GM23248 (cell line): Measurements from ENCODE around the gene IL21R. TPM values are rescaled to one million over a fixed set of nuclear protein-coding genes. Genes with fewer than 3 reads are reported as not detected.

Experiments
- DNase-seq: peaks from one replicate; pipeline ENCODE4 v3.0.0-alpha.2; 2015
- H2AFZ ChIP-seq: fragments of 200-600 bp; sonication (generic); 2 replicates; pipeline ENCODE4 v1.6.1; 2016; ENCODE audit warnings: antibody characterized with exemption
- H3F3A ChIP-seq: fragments of 200-600 bp; sonication (generic); 2 replicates; pipeline ENCODE4 v1.6.1; 2016; ENCODE audit warnings: mild to moderate bottlenecking, antibody characterized with exemption, mixed run types; ENCODE audit not compliant: insufficient read depth
- H3K27ac ChIP-seq: fragments of 200-600 bp; sonication (generic); 2 replicates; pipeline ENCODE4 v1.5.1; 2016; ENCODE audit warnings: mild to moderate bottlenecking
- H3K27me3 ChIP-seq: fragments of 200-600 bp; sonication (generic); replicated peaks from 2 replicates; pipeline ENCODE4 v1.6.1; 2016; ENCODE audit warnings: mild to moderate bottlenecking; ENCODE audit not compliant: insufficient read depth
- H3K36me3 ChIP-seq: fragments of 200-600 bp; sonication (generic); 2 replicates; pipeline ENCODE4 v1.6.1; 2016; ENCODE audit warnings: low read depth, mild to moderate bottlenecking
- H3K4me1 ChIP-seq: fragments of 200-600 bp; sonication (generic); 2 replicates; pipeline ENCODE4 v1.6.1; 2016; ENCODE audit warnings: mild to moderate bottlenecking; ENCODE audit not compliant: insufficient read depth
- H3K4me2 ChIP-seq: fragments of 200-600 bp; sonication (generic); one replicate; pipeline ENCODE4 v1.6.1; 2016; ENCODE audit warnings: mild to moderate bottlenecking; ENCODE audit not compliant: unreplicated experiment
- H3K4me3 ChIP-seq: fragments of 200-600 bp; sonication (generic); 2 replicates; pipeline ENCODE4 v1.5.1; 2016; ENCODE audit warnings: mild to moderate bottlenecking
- H3K79me2 ChIP-seq: fragments of 200-600 bp; sonication (generic); 2 replicates; pipeline ENCODE4 v1.6.1; 2016; ENCODE audit warnings: mild to moderate bottlenecking; ENCODE audit not compliant: insufficient read depth
- H3K9ac ChIP-seq: fragments of 200-600 bp; sonication (generic); 2 replicates; pipeline ENCODE4 v1.6.1; 2016; ENCODE audit warnings: mild to moderate bottlenecking
- H3K9me2 ChIP-seq: fragments of 200-600 bp; sonication (generic); 2 replicates; pipeline ENCODE4 v1.6.1; 2016; ENCODE audit warnings: mixed run types, mild to moderate bottlenecking, moderate library complexity; ENCODE audit not compliant: insufficient read depth
- H3K9me3 ChIP-seq: fragments of 200-600 bp; sonication (generic); one replicate; pipeline ENCODE4 v1.6.1; 2017; ENCODE audit warnings: low read depth
- H4K20me1 ChIP-seq: fragments of 200-600 bp; sonication (generic); 2 replicates; pipeline ENCODE4 v1.6.0; 2016; ENCODE audit not compliant: insufficient read depth
- EZH2 ChIP-seq: fragments of 200-600 bp; sonication (generic); IDR thresholded peaks from 2 replicates; pipeline ENCODE4 v1.6.1; 2018; ENCODE audit warnings: antibody characterized with exemption, mild to moderate bottlenecking; ENCODE audit not compliant: insufficient read depth, poor library complexity, severe bottlenecking
- EZH2phosphoT487 ChIP-seq: fragments of 200-600 bp; sonication (generic); IDR thresholded peaks from 2 replicates; pipeline ENCODE4 v1.6.1; 2018; ENCODE audit warnings: antibody characterized with exemption, moderate library complexity, mild to moderate bottlenecking, low read depth; ENCODE audit not compliant: insufficient read depth
- WGBS, 2 experiments: methylation state at CpG; one replicate each; pipeline ENCODE4 v1.1.6; 2015 to 2017; ENCODE audit warnings: low lambda C conversion rate in 2 of 2, low coverage in 1 of 2; ENCODE audit errors: missing lambda C conversion rate in 2 of 2; 5-methylcytosine and 5-hydroxymethylcytosine counted together
- in situ Hi-C: fragments of 300-500 bp; cut with MboI; formaldehyde crosslinking; loops from 2 replicates; pipeline ENCODE4 v1.15.0; 2020
- polyA plus RNA-seq: library from polyadenylated mRNA; unstranded; fragments of >200 nt; fragmentation: Nextera tagmentation; extraction: Ambion mirVana; gene quantifications from 2 replicates; pipeline ENCODE4 v1.2.1, GENCODE V29; 2016
- total RNA-seq: library from RNA; depleted of rRNA; stranded (reverse); fragments of >200 nt; shearing (Covaris generic); gene quantifications from 2 replicates; pipeline ENCODE4 v1.2.3, GENCODE V29; 2014

Gene IL21R
- total and polyA plus RNA-seq, 2 experiments from 2014 or later = 1.2 to 1.5 TPM

- Histone ChIP-seq H3K4me3 (no peak overlapping the region), H3F3A (no peaks in the 10 kb centered on the region; the same call in 1 of the 2 replicates), H4K20me1 (no peaks in the 10 kb centered on the region), H3K4me1 (peaks cover 16% of the 10 kb centered on the region; the same call in 1 of the 2 replicates), H3K9ac (no peak overlapping the region), H3K27me3 (no peaks in the 10 kb centered on the region), H3K9me2 (no peaks in the 10 kb centered on the region), H3K9me3 (no peaks in the 10 kb centered on the region), H3K27ac (no peak overlapping the region), H3K79me2 (no peaks in the 10 kb centered on the region), H3K36me3 (no peaks in the 10 kb centered on the region), H3K4me2 (no peak overlapping the region), H2AFZ (no peak overlapping the region)
- no peak for TF ChIP-seq EZH2
- TF ChIP-seq EZH2phosphoT487 = no peak
- in situ Hi-C loops = loop anchor here (25.0 kb wide), 1 partner anchor 1609 kb away; no protein-coding TSS in a partner anchor
- DNase-seq = no peak
- WGBS, 2 experiments = 82 to 91% methylated on average over 4 of the region's 4 CpGs
These were observed 44.7 kb downstream of the IL21R start for GRCh38 chr16:27446721-27447120.

- Histone ChIP-seq H3K27ac (no peak overlapping the region), H3K36me3 (no peaks in the 10 kb centered on the region), H3K27me3 (no peaks in the 10 kb centered on the region), H3K79me2 (no peaks in the 10 kb centered on the region), H3F3A (no peaks in the 10 kb centered on the region; the same call in 1 of the 2 replicates), H3K9me2 (no peaks in the 10 kb centered on the region), H3K4me2 (no peak overlapping the region), H3K9ac (no peak overlapping the region), H3K9me3 (no peaks in the 10 kb centered on the region), H3K4me1 (peaks cover 16% of the 10 kb centered on the region; the same call in 1 of the 2 replicates), H3K4me3 (no peak overlapping the region), H2AFZ (no peak overlapping the region), H4K20me1 (no peaks in the 10 kb centered on the region)
- TF ChIP-seq EZH2phosphoT487 = no peak
- no peak for TF ChIP-seq EZH2
- 79 to 80% methylated on average over 5 of the region's 5 CpGs for WGBS, 2 experiments
- no peak for DNase-seq
- in situ Hi-C loops = loop anchor here (25.0 kb wide), 1 partner anchor 1610 kb away; no protein-coding TSS in a partner anchor
These were observed 45.3 kb downstream of the IL21R start for GRCh38 chr16:27447301-27447700.

GRCh38 chr16:27448532-27449433 is 46.8 kb downstream of the IL21R start:
- H3K9me2 ChIP-seq = no peaks in the 10 kb centered on the region
- no peaks in the 10 kb centered on the region for H4K20me1 ChIP-seq
- H3K27me3 ChIP-seq = no peaks in the 10 kb centered on the region
- in situ Hi-C loops = loop anchor here (25.0 kb wide), 1 partner anchor 1611 kb away; no protein-coding TSS in a partner anchor
- no peak overlapping the region for H3K9ac ChIP-seq
- no peaks in the 10 kb centered on the region for H3K9me3 ChIP-seq
- no peak overlapping the region for H3K4me3 ChIP-seq
- no peak for DNase-seq
- H3F3A ChIP-seq = no peaks in the 10 kb centered on the region; the same call in 1 of the 2 replicates
- H3K27ac ChIP-seq = no peak overlapping the region
- H3K4me1 ChIP-seq = peaks cover 12% of the 10 kb centered on the region; the same call in 1 of the 2 replicates
- WGBS, 2 experiments = 71 to 77% methylated on average over 18 to 19 of the region's 19 CpGs
- TF ChIP-seq EZH2phosphoT487 (no peak), EZH2 (no peak)
- no peak overlapping the region for H2AFZ ChIP-seq
- H3K4me2 ChIP-seq = no peak overlapping the region
- H3K79me2 ChIP-seq = no peaks in the 10 kb centered on the region
- H3K36me3 ChIP-seq = no peaks in the 10 kb centered on the region

DNA sequence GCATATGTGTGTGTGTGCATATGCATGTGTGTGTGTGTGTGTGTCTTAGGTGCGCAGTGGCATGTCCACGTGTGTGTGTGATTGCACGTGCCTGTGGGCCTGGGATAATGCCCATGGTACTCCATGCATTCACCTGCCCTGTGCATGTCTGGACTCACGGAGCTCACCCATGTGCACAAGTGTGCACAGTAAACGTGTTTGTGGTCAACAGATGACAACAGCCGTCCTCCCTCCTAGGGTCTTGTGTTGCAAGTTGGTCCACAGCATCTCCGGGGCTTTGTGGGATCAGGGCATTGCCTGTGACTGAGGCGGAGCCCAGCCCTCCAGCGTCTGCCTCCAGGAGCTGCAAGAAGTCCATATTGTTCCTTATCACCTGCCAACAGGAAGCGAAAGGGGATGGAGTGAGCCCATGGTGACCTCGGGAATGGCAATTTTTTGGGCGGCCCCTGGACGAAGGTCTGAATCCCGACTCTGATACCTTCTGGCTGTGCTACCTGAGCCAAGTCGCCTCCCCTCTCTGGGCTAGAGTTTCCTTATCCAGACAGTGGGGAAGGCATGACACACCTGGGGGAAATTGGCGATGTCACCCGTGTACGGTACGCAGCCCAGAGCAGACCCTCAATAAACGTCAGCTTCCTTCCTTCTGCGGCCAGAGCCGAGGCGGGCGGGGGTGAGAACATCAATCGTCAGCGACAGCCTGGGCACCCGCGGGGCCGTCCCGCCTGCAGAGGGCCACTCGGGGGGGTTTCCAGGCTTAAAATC is 47.6 kb downstream of the IL21R start:
- Histone ChIP-seq H3K27me3 (no peaks in the 10 kb centered on the region), H3K4me1 (peaks cover 11% of the 10 kb centered on the region; the same call in 1 of the 2 replicates), H3K79me2 (no peaks in the 10 kb centered on the region), H4K20me1 (no peaks in the 10 kb centered on the region), H3K4me3 (no peak overlapping the region), H3K4me2 (no peak overlapping the region), H3F3A (no peaks in the 10 kb centered on the region; the same call in 1 of the 2 replicates), H3K9ac (no peak overlapping the region), H3K9me3 (no peaks in the 10 kb centered on the region), H3K36me3 (no peaks in the 10 kb centered on the region), H3K27ac (no peak overlapping the region), H3K9me2 (no peaks in the 10 kb centered on the region), H2AFZ (no peak overlapping the region)
- TF ChIP-seq EZH2phosphoT487 (no peak), EZH2 (no peak)
- 40 to 41% methylated on average over 28 to 31 of the region's 31 CpGs for WGBS, 2 experiments
- in situ Hi-C loops = loop anchor here (10.0 to 25.0 kb wide), 3 partner anchors 215 to 1612 kb away; no protein-coding TSS in a partner anchor
- no peak for DNase-seq
